H9 (cell line): ENCODE measurements around the gene SLCO3A1. TPM values are rescaled to one million over a fixed set of nuclear protein-coding genes. Genes with fewer than 3 reads are reported as not detected.

Source experiments
- DNase-seq: peaks from one replicate; pipeline ENCODE4 v3.0.0-alpha.2; 2017
- H2AFZ ChIP-seq: one replicate; pipeline ENCODE4 v1.6.1; 2013; ENCODE audit warnings: mild to moderate bottlenecking, low read length, control low read depth, moderate library complexity
- H2AK5ac ChIP-seq: 2 replicates; pipeline ENCODE4 v1.6.1; 2013; ENCODE audit warnings: low read length, control low read depth, mixed read lengths; ENCODE audit not compliant: insufficient read length
- H2BK120ac ChIP-seq: one replicate; pipeline ENCODE4 v1.6.1; 2013; ENCODE audit warnings: low read depth, mild to moderate bottlenecking, low read length, control low read depth, inconsistent platforms; ENCODE audit not compliant: poor library complexity, severe bottlenecking
- H2BK12ac ChIP-seq: 2 replicates; pipeline ENCODE4 v1.6.1; 2013; ENCODE audit warnings: low read length, control low read depth, mixed read lengths, low read depth; ENCODE audit not compliant: insufficient read length
- H2BK15ac ChIP-seq: 2 replicates; pipeline ENCODE4 v1.6.1; 2013; ENCODE audit warnings: low read depth, low read length, control low read depth
- H2BK20ac ChIP-seq: one replicate; pipeline ENCODE4 v1.6.1; 2013; ENCODE audit warnings: low read depth, mild to moderate bottlenecking, low read length, control low read depth, inconsistent platforms; ENCODE audit not compliant: poor library complexity, severe bottlenecking
- H2BK5ac ChIP-seq: 2 replicates; pipeline ENCODE4 v1.6.1; 2013; ENCODE audit warnings: low read length, control low read depth, mixed read lengths; ENCODE audit not compliant: insufficient read length
- H3K14ac ChIP-seq: 2 replicates; pipeline ENCODE4 v1.6.1; 2013; ENCODE audit warnings: low read length, control low read depth; ENCODE audit not compliant: insufficient read depth
- H3K18ac ChIP-seq: 2 replicates; pipeline ENCODE4 v1.6.1; 2013; ENCODE audit warnings: low read depth, mild to moderate bottlenecking, mixed read lengths, low read length, control low read depth; ENCODE audit not compliant: insufficient read length
- H3K23ac ChIP-seq: 2 replicates; pipeline ENCODE4 v1.6.1; 2013; ENCODE audit warnings: low read length, control low read depth, mixed read lengths, low read depth; ENCODE audit not compliant: insufficient read length
- H3K23me2 ChIP-seq: 2 replicates; pipeline ENCODE4 v1.6.1; 2013; ENCODE audit warnings: low read depth, mild to moderate bottlenecking, mixed read lengths, low read length, control low read depth; ENCODE audit not compliant: insufficient read length, poor library complexity, severe bottlenecking
- H3K27ac ChIP-seq: 2 replicates; pipeline ENCODE4 v1.5.1; 2013; ENCODE audit warnings: low read length, control low read depth, mixed read lengths, low read depth; ENCODE audit not compliant: insufficient read length
- H3K27me3 ChIP-seq: 2 replicates; pipeline ENCODE4 v1.6.1; 2013; ENCODE audit warnings: low read length, control low read depth, inconsistent platforms; ENCODE audit not compliant: insufficient read depth
- H3K4ac ChIP-seq: 2 replicates; pipeline ENCODE4 v1.6.1; 2013; ENCODE audit warnings: low read depth, mild to moderate bottlenecking, control low read depth, inconsistent platforms, low read length, moderate library complexity
- H3K4me1 ChIP-seq: 2 replicates; pipeline ENCODE4 v1.6.1; 2013; ENCODE audit warnings: low read length, control low read depth, inconsistent platforms; ENCODE audit not compliant: insufficient read depth
- H3K4me2 ChIP-seq: 2 replicates; pipeline ENCODE4 v1.6.1; 2013; ENCODE audit warnings: low read length, control low read depth, mixed read lengths; ENCODE audit not compliant: insufficient read length, insufficient read depth
- H3K56ac ChIP-seq: 2 replicates; pipeline ENCODE4 v1.6.1; 2013; ENCODE audit warnings: low read depth, mild to moderate bottlenecking, mixed read lengths, low read length, control low read depth; ENCODE audit not compliant: insufficient read length
- H3K79me1 ChIP-seq: 2 replicates; pipeline ENCODE4 v1.6.1; 2013; ENCODE audit warnings: low read depth, mild to moderate bottlenecking, moderate library complexity, low read length, control low read depth, inconsistent platforms; ENCODE audit not compliant: insufficient read depth, poor library complexity, severe bottlenecking
- H3K79me2 ChIP-seq: 2 replicates; pipeline ENCODE4 v1.6.1; 2013; ENCODE audit warnings: low read length, control low read depth, inconsistent platforms; ENCODE audit not compliant: insufficient read depth
- H3K9ac ChIP-seq: 2 replicates; pipeline ENCODE4 v1.6.1; 2013; ENCODE audit warnings: low read length, control low read depth, mixed read lengths; ENCODE audit not compliant: insufficient read length; ENCODE audit errors: extremely low read depth
- H3K9me3 ChIP-seq: one replicate; pipeline ENCODE4 v1.6.1; 2013; ENCODE audit warnings: low read depth, low read length, inconsistent platforms; ENCODE audit not compliant: control insufficient read depth
- H3T11ph ChIP-seq: one replicate; pipeline ENCODE4 v1.6.1; 2013; ENCODE audit warnings: mild to moderate bottlenecking, low read length, control low read depth, inconsistent platforms
- H4K20me1 ChIP-seq: one replicate; pipeline ENCODE4 v1.6.1; 2013; ENCODE audit not compliant: control insufficient read depth, insufficient read length, insufficient read depth
- H4K5ac ChIP-seq: 2 replicates; pipeline ENCODE4 v1.6.1; 2013; ENCODE audit warnings: low read depth, mild to moderate bottlenecking, mixed read lengths, low read length, control low read depth; ENCODE audit not compliant: insufficient read length
- H4K8ac ChIP-seq: replicated peaks from 2 replicates; pipeline ENCODE4 v1.6.1; 2013; ENCODE audit warnings: low read length, control low read depth, mixed read lengths, low read depth; ENCODE audit not compliant: insufficient read length
- H4K91ac ChIP-seq: 2 replicates; pipeline ENCODE4 v1.6.1; 2013; ENCODE audit warnings: low read depth, mild to moderate bottlenecking, moderate library complexity, mixed read lengths, low read length, control low read depth; ENCODE audit not compliant: insufficient read length
- H3K27ac Mint-ChIP-seq, 3 experiments: 2 replicates in 2 of 3; 3 replicates in 1 of 3; pipeline ENCODE4 v1.8.0; 2020 to 2021; ENCODE audit warnings: mixed read lengths in 3 of 3, mild to moderate bottlenecking in 1 of 3, moderate library complexity in 1 of 3
- H3K27me3 Mint-ChIP-seq: 2 replicates; pipeline ENCODE4 v1.8.0; 2021; ENCODE audit warnings: low read depth, mild to moderate bottlenecking, moderate library complexity, mixed read lengths
- H3K36me3 Mint-ChIP-seq, 3 experiments: 2 replicates in 2 of 3; 3 replicates in 1 of 3; pipeline ENCODE4 v1.8.0; 2020 to 2021; ENCODE audit warnings: low read depth in 3 of 3, mixed read lengths in 3 of 3; ENCODE audit not compliant: insufficient read depth in 1 of 3
- H3K4me1 Mint-ChIP-seq, 2 experiments: 2 replicates each; pipeline ENCODE4 v1.8.0; 2020; ENCODE audit warnings: mixed read lengths in 2 of 2
- H3K4me3 Mint-ChIP-seq, 2 experiments: 2 replicates in 1 of 2; 3 replicates in 1 of 2; pipeline ENCODE4 v1.8.0; 2020 to 2021; ENCODE audit warnings: mild to moderate bottlenecking in 2 of 2, mixed read lengths in 2 of 2, moderate library complexity in 1 of 2
- H3K9me3 Mint-ChIP-seq, 2 experiments: 2 replicates in 1 of 2; 3 replicates in 1 of 2; pipeline ENCODE4 v1.8.0; 2020; ENCODE audit warnings: mild to moderate bottlenecking in 2 of 2, mixed read lengths in 2 of 2, moderate library complexity in 1 of 2
- CTCF ChIP-seq: fragments of 200-600 bp; sonication (generic); conservative IDR thresholded peaks from 3 replicates; pipeline ENCODE4 v1.8.0; 2021; ENCODE audit warnings: antibody characterized with exemption, mild to moderate bottlenecking
- WGBS: extraction: QIAGEN DNeasy Blood & Tissue Kit; methylation state at CpG from one replicate; pipeline ENCODE4 v1.1.7; 2013; ENCODE audit warnings: missing lambda C conversion rate, low lambda C conversion rate, mixed read lengths; ENCODE audit not compliant: insufficient read length; ENCODE audit errors: extremely low coverage; 5-methylcytosine and 5-hydroxymethylcytosine counted together
- total RNA-seq: library from RNA; stranded (reverse); gene quantifications from 2 replicates; pipeline ENCODE4 v1.2.1, GENCODE V29; 2021

The SLCO3A1 gene
- total RNA-seq, 1 experiment from 2014 or later, result 9.4 TPM

DNA sequence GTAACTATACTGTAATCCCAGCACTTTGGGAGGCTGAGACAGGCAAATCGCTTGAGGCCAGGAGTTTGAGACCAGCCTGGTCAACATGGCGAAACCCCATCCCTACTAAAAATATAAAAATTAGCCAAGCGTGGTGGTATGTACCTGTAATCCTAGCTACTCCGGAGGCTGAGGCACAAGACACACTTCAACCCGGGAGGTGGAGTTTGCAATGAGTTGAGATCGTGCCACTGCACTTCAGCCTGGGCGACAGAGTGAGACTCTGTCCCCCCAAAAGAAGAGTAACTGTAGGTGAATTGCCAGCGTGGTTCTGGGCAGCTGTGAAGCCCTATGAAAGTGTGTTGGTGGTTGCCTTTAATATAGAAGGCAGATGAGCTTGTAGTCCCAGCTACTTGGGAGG, 95.9 kb downstream of the SLCO3A1 start:
- H3K9me3 ChIP-seq, result no peaks in the 10 kb centered on the region
- no peak overlapping the region for H3K4ac ChIP-seq
- H3K23ac ChIP-seq, result no peak overlapping the region
- H2BK12ac ChIP-seq, result no peak overlapping the region
- no peak overlapping the region for H2BK5ac ChIP-seq
- H3K27me3 ChIP-seq, result no peaks in the 10 kb centered on the region
- H4K5ac ChIP-seq, result no peak overlapping the region
- H4K20me1 ChIP-seq, result no peaks in the 10 kb centered on the region
- no peaks in the 10 kb centered on the region; the same call in 1 of the 2 replicates for H3K79me2 ChIP-seq
- H3K18ac ChIP-seq, result no peak overlapping the region
- peaks cover 3% of the 10 kb centered on the region for H3K79me1 ChIP-seq
- no peaks in the 10 kb centered on the region for H3K23me2 ChIP-seq
- peaks cover 6% of the 10 kb centered on the region; the same call in 1 of the 2 replicates for H3K4me1 ChIP-seq
- H3K14ac ChIP-seq, result no peak overlapping the region
- H3K27me3 Mint-ChIP-seq, result no peaks in the 10 kb centered on the region
- no peak for DNase-seq
- no peak overlapping the region for H2BK20ac ChIP-seq
- H3K9me3 Mint-ChIP-seq, result no peaks in the 10 kb centered on the region
- no peak overlapping the region for H2BK15ac ChIP-seq
- H3K27ac ChIP-seq, result no peak overlapping the region
- H3T11ph ChIP-seq, result no peak overlapping the region
- H3K27ac Mint-ChIP-seq, result no peak overlapping the region
- no peak overlapping the region for H2BK120ac ChIP-seq
- no peak overlapping the region for H2AFZ ChIP-seq
- peaks cover 61 to 71% of the 10 kb centered on the region in 2 experiments for H3K4me1 Mint-ChIP-seq
- H3K9ac ChIP-seq, result no peak overlapping the region
- peaks cover 1 to 4% (median 3%) of the 10 kb centered on the region in 3 experiments; a peak in 3 of 7 replicates for H3K36me3 Mint-ChIP-seq
- WGBS, result no CpG with 5 or more reads among the region's 8 CpGs
- H3K4me2 ChIP-seq, result no peak overlapping the region
- no peak overlapping the region for H3K56ac ChIP-seq
- no peak overlapping the region for H3K4me3 Mint-ChIP-seq
- H4K8ac ChIP-seq, result no peak overlapping the region
- no peak overlapping the region for H2AK5ac ChIP-seq
- no peak for TF ChIP-seq CTCF
- no peak overlapping the region for H4K91ac ChIP-seq
